Measurements from ENCODE around the gene GMDS.

The GMDS gene

GRCh38 chr6:1630771-1631217 is 614.6 kb downstream of the GMDS start:
- TF ChIP-seq CTCF (conservative IDR thresholded peaks at IDR 0.05; ENCODE audit: low read length), result no peak
- no peak for TF ChIP-seq EZH2phosphoT487 (IDR thresholded peaks at IDR 0.05; ENCODE audit: borderline replicate concordance)
- no peaks in the 10 kb centered on the region for H3K9me2 ChIP-seq (replicated peaks; ENCODE audit: low read depth, low read length)
- H3K4me3 ChIP-seq (ENCODE audit: low read length, poor library complexity, severe bottlenecking), result no peak overlapping the region
- no peaks in the 10 kb centered on the region for H3K4me1 ChIP-seq (ENCODE audit: insufficient read depth, low read length, poor library complexity, severe bottlenecking)
- H3K79me2 ChIP-seq (ENCODE audit: insufficient read depth, low read length), result no peaks in the 10 kb centered on the region
- no peaks in the 10 kb centered on the region for H3K27me3 ChIP-seq (ENCODE audit: insufficient read depth, low read length, poor library complexity, severe bottlenecking)
- no peaks in the 10 kb centered on the region for H4K20me1 ChIP-seq (ENCODE audit: insufficient read depth, low read length, poor library complexity, severe bottlenecking)
- H3K36me3 ChIP-seq (ENCODE audit: insufficient read depth, low read length), result no peaks in the 10 kb centered on the region
- no peak overlapping the region for H3K4me2 ChIP-seq (ENCODE audit: low read depth, low read length, poor library complexity, severe bottlenecking)
- no peak overlapping the region for H3K9ac ChIP-seq (ENCODE audit: low read depth, low read length, poor library complexity, severe bottlenecking)
- H2AFZ ChIP-seq (ENCODE audit: low read length), result no peak overlapping the region
- no peaks in the 10 kb centered on the region for H3F3A ChIP-seq (ENCODE audit: low read depth)
- H3K9me3 ChIP-seq (ENCODE audit: insufficient read depth, low read depth, low read length), result no peaks in the 10 kb centered on the region

- TF ChIP-seq CTCF (conservative IDR thresholded peaks at IDR 0.05; ENCODE audit: low read length) (no peak), EZH2phosphoT487 (IDR thresholded peaks at IDR 0.05; ENCODE audit: borderline replicate concordance) (no peak)
- no peaks in the 10 kb centered on the region for H3K9me3 ChIP-seq (ENCODE audit: insufficient read depth, low read depth, low read length)
- no peak overlapping the region for H3K4me2 ChIP-seq (ENCODE audit: low read depth, low read length, poor library complexity, severe bottlenecking)
- no peaks in the 10 kb centered on the region for H3F3A ChIP-seq (ENCODE audit: low read depth)
- H3K79me2 ChIP-seq (ENCODE audit: insufficient read depth, low read length), result no peaks in the 10 kb centered on the region
- no peak overlapping the region for H2AFZ ChIP-seq (ENCODE audit: low read length)
- H3K27me3 ChIP-seq (ENCODE audit: insufficient read depth, low read length, poor library complexity, severe bottlenecking), result no peaks in the 10 kb centered on the region
- H3K4me3 ChIP-seq (ENCODE audit: low read length, poor library complexity, severe bottlenecking), result no peak overlapping the region
- H3K9ac ChIP-seq (ENCODE audit: low read depth, low read length, poor library complexity, severe bottlenecking), result no peak overlapping the region
- H3K9me2 ChIP-seq (replicated peaks; ENCODE audit: low read depth, low read length), result no peaks in the 10 kb centered on the region
- H3K36me3 ChIP-seq (ENCODE audit: insufficient read depth, low read length), result no peaks in the 10 kb centered on the region
- H3K4me1 ChIP-seq (ENCODE audit: insufficient read depth, low read length, poor library complexity, severe bottlenecking), result no peaks in the 10 kb centered on the region
- H4K20me1 ChIP-seq (ENCODE audit: insufficient read depth, low read length, poor library complexity, severe bottlenecking), result no peaks in the 10 kb centered on the region
Observed at GRCh38 chr6:1630212-1630770, 615.1 kb downstream of the GMDS start.

GRCh38 chr6:1629316-1629715 is 616.1 kb downstream of the GMDS start:
- Histone ChIP-seq H4K20me1 (ENCODE audit: insufficient read depth, low read length, poor library complexity, severe bottlenecking) (no peaks in the 10 kb centered on the region), H2AFZ (ENCODE audit: low read length) (no peak overlapping the region), H3F3A (ENCODE audit: low read depth) (no peaks in the 10 kb centered on the region), H3K4me2 (ENCODE audit: low read depth, low read length, poor library complexity, severe bottlenecking) (no peak overlapping the region), H3K79me2 (ENCODE audit: insufficient read depth, low read length) (no peaks in the 10 kb centered on the region), H3K9me2 (replicated peaks; ENCODE audit: low read depth, low read length) (no peaks in the 10 kb centered on the region), H3K4me1 (ENCODE audit: insufficient read depth, low read length, poor library complexity, severe bottlenecking) (no peaks in the 10 kb centered on the region), H3K9ac (ENCODE audit: low read depth, low read length, poor library complexity, severe bottlenecking) (no peak overlapping the region), H3K27me3 (ENCODE audit: insufficient read depth, low read length, poor library complexity, severe bottlenecking) (no peaks in the 10 kb centered on the region), H3K4me3 (ENCODE audit: low read length, poor library complexity, severe bottlenecking) (no peak overlapping the region), H3K36me3 (ENCODE audit: insufficient read depth, low read length) (no peaks in the 10 kb centered on the region), H3K9me3 (ENCODE audit: insufficient read depth, low read depth, low read length) (no peaks in the 10 kb centered on the region)
- TF ChIP-seq CTCF (conservative IDR thresholded peaks at IDR 0.05; ENCODE audit: low read length), result no peak
- TF ChIP-seq EZH2phosphoT487 (IDR thresholded peaks at IDR 0.05; ENCODE audit: borderline replicate concordance), result no peak

Measured in Loucy (cell line).